IPS-18a (cell line): ENCODE measurements around the gene NANOS1.
A peak's percentile ranks its signal among the peaks of the same experiment; 100 is the strongest.

Source experiments
- H3K27ac ChIP-seq: one replicate; pipeline ENCODE4 v1.5.1; 2013; ENCODE audit warnings: low read length
- H3K27me3 ChIP-seq: one replicate; pipeline ENCODE4 v1.6.1; 2013; ENCODE audit warnings: mild to moderate bottlenecking, low read length; ENCODE audit not compliant: control insufficient read depth, insufficient read depth
- H3K36me3 ChIP-seq: one replicate; pipeline ENCODE4 v1.6.1; 2013; ENCODE audit warnings: low read depth, low read length; ENCODE audit not compliant: control insufficient read depth
- H3K4me1 ChIP-seq: one replicate; pipeline ENCODE4 v1.6.1; 2013; ENCODE audit warnings: low read depth, low read length; ENCODE audit not compliant: control insufficient read depth
- H3K4me3 ChIP-seq: one replicate; pipeline ENCODE4 v1.5.1; 2013; ENCODE audit warnings: low read length
- H3K9ac ChIP-seq: one replicate; pipeline ENCODE4 v1.6.1; 2013; ENCODE audit warnings: mild to moderate bottlenecking, low read length, moderate library complexity
- H3K9me3 ChIP-seq: one replicate; pipeline ENCODE4 v1.6.1; 2013; ENCODE audit warnings: low read depth, low read length; ENCODE audit not compliant: control insufficient read depth

NANOS1 gene

DNA sequence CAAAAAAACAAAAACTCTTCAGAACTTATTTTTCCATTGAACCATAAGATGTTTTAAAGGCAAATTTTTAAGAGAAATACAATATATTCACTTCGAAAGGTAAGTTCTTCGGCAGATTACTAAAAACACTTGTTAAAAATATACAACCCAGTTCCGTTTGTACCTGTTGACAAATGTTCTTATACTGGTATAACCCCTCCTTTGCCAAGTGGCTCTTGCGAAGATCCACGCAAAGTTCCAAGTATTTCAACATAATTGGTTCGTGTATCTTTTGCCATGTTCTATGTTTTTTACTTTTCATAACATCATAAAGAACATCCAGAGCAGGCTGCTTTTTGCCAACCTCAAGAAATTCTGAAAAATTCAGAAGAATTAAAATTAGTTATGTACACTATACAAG lies 44.1 kb downstream of the NANOS1 start:
- Histone ChIP-seq H3K9ac (no peak overlapping the region), H3K27me3 (no peaks in the 10 kb centered on the region), H3K36me3 (peaks cover 59% of the 10 kb centered on the region), H3K9me3 (no peaks in the 10 kb centered on the region), H3K4me3 (no peak overlapping the region), H3K4me1 (peaks cover 8% of the 10 kb centered on the region), H3K27ac (no peak overlapping the region)

DNA sequence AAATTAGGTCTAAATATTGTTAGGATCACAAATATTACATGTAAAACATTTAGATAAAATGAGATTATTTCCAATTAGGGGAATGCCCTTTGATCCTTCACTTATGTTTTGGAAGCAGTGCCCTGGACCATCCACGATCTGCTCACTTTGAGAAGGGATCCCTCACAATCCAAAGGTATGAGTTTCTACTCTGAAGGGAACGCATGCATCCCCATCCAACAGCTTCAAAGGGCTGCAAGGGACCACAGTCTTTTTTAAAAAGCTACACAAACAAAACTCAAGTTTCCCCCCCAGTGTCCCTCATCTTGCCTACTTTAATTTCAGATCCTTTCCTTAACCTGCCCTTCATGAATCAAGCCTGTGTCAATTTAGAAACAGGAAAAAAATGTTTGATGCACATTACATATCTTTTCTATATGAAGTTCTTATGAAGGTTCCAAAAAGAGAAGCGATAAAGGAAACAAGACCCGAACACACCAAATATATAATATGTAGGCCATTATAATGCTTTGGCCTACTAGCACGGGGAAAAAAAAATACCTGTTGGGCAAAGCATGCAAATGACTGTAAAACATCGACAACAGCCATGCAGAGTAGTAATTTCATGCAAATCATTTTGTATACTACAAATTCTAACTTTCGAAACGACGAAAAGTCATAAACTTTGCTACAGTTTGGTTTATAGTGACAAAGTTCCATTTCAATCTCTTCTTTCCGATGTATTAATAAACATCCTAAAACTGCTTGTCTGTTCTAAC lies 49.1 kb downstream of the NANOS1 start:
- H3K4me1 ChIP-seq: peaks cover 10% of the 10 kb centered on the region
- H3K4me3 ChIP-seq: peak overlapping the region; percentile 81
- no peak overlapping the region for H3K27ac ChIP-seq
- peak overlapping the region; percentile 100 for H3K9ac ChIP-seq
- no peaks in the 10 kb centered on the region for H3K27me3 ChIP-seq
- peaks cover 14% of the 10 kb centered on the region for H3K36me3 ChIP-seq
- no peaks in the 10 kb centered on the region for H3K9me3 ChIP-seq

DNA sequence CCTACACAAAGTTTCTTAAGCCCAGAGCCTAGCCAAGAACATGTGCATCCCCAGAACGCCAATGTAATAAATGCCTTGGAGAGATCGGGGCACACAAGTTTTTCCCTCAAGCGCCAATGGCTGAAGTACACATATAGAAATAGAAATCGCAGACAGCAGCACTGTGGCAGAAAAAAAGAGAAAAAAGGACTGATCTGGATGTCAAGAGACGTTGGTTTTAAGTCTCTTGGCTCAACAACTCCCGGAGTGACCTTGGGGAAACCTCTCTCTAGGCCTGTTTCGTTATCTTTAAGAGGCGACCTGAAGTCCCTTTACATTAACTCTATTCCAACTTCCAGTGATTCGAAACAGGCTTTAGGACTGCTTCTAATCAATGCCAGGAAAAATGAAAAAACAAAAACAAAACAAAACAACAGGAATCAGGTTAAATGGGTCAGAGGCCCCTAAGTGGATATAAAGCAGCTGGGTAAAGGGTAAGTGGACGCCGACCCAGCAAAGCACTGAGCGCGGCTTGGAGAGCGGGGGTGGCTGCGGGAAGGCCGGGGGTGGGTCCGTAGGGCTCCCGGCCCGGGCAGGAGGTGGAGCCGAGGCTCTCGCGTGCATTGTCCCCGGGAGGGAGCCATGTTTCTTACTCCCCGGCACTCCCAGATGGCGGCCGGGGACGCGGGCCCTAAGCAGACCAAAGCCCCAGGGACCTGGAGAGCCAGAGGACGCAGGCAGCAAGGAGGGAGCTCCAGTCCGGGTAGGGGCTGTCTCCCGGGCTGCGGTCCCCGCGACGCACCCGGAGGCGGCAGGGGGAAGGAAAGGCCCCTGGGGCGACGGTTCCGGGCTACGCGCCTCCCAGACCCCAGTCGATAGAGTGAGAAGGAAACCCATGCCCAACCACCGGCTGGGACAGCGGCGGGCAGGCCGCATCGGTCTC lies 50.3 kb downstream of the NANOS1 start:
- Histone ChIP-seq H3K9ac (peak overlapping the region; percentile 100), H3K27ac (peak overlapping the region; percentile 88), H3K36me3 (peaks cover 10% of the 10 kb centered on the region), H3K4me1 (peaks cover 10% of the 10 kb centered on the region), H3K27me3 (no peaks in the 10 kb centered on the region), H3K9me3 (no peaks in the 10 kb centered on the region), H3K4me3 (peak overlapping the region; percentile 81)

DNA sequence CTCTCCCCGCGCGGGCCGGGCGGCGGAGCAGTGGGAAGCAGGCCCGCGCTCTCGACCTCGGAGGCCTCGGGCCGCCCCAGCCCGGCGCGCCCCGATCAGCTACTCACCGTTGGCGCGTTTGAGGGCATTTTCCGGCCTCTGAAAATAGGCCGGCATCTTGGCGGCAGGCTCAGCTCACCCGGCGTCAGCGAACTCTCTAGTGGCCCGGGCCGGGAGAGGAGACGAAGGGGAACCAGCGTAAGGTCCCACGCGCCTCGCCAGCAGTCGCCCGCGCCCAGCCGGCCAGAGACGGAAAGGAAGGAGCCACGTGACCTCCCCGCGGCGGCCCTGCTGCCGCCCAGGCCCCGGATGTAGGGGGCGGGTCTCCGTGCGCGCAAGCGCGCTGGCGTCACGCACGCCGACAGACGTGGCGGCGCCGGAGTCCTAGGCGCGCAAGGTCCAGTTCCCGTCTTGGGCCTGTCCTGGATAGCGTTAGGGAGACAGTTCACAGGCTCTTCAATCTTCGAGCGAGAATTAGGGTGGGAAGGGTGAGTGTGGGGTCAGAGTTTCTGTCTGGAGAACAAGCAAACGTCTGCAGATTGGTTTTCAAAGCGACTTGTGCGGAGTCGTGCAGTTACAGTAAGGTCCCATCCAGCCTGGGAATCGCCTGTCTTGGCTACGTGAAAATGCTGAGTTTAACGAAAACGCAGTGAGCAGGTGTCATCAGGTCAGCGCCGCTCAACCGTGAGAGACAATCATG lies 51.2 kb downstream of the NANOS1 start, which contains the start of gene EIF3A:
Gene EIF3A, minus strand, starts transcription at position 297 of the 739 bp plus-strand sequence. Its CDS starts 141 bp downstream, at position 156.
- Histone ChIP-seq H3K9ac (peak within 1 kb of the TSS; percentile 100), H3K36me3 (peaks cover 10% of the 10 kb centered on the region), H3K4me3 (peak within 1 kb of the TSS; percentile 81), H3K4me1 (peaks cover 10% of the 10 kb centered on the region), H3K27ac (peak within 1 kb of the TSS; percentile 88), H3K27me3 (no peaks in the 10 kb centered on the region), H3K9me3 (no peaks in the 10 kb centered on the region)
